ENCODE measurements around the gene ZNF329.

- TF ChIP-seq CTCF (conservative IDR thresholded peaks at IDR 0.05; ENCODE audit: low read depth, low read length) (no peak), EZH2 (IDR thresholded peaks at IDR 0.05; ENCODE audit: borderline replicate concordance, low read depth, low read length, poor library complexity, severe bottlenecking) (no peak)
Observed at GRCh38 chr19:58182577-58182988, 32.0 kb upstream of the ZNF329 start.

All from A673 (cell line).